Nucleus accumbens (tissue), 56 donors: ENCODE measurements around the gene MYEOV.

Experiments used
- DNase-seq, 56 donors: peaks; one replicate each; lab custom pipeline; 2025; lab: John Stamatoyannopoulos, UW

Gene MYEOV

GRCh38 chr11:69265210-69265609 lies 28.7 kb upstream of the MYEOV start:
- no peak for DNase-seq

GRCh38 chr11:69265911-69266510 lies 27.9 kb upstream of the MYEOV start:
- no peak for DNase-seq

- DNase-seq, result no peak
Observed at GRCh38 chr11:69267395-69267805, 26.6 kb upstream of the MYEOV start.

- no peak for DNase-seq
Observed at GRCh38 chr11:69268911-69269310, 25.0 kb upstream of the MYEOV start.

- no peak for DNase-seq
Observed at GRCh38 chr11:69269388-69269787, 24.6 kb upstream of the MYEOV start.

- DNase-seq, result no peak
Observed at GRCh38 chr11:69269926-69270697, 23.8 kb upstream of the MYEOV start.

- no peak for DNase-seq
Observed at GRCh38 chr11:69270941-69271340, 23.0 kb upstream of the MYEOV start.

- no peak for DNase-seq
Observed at GRCh38 chr11:69272055-69272454, 21.9 kb upstream of the MYEOV start.

- DNase-seq, result no peak
Observed at GRCh38 chr11:69272831-69273485, 21.0 kb upstream of the MYEOV start.

GRCh38 chr11:69273571-69273970 lies 20.4 kb upstream of the MYEOV start:
- no peak for DNase-seq

GRCh38 chr11:69274531-69275016 lies 19.4 kb upstream of the MYEOV start:
- DNase-seq, result no peak

- DNase-seq, result no peak
Observed at GRCh38 chr11:69275178-69275577, 18.8 kb upstream of the MYEOV start.

- DNase-seq, result no peak
Observed at GRCh38 chr11:69276165-69276564, 17.8 kb upstream of the MYEOV start.

- no peak for DNase-seq
Observed at GRCh38 chr11:69277074-69277809, 16.7 kb upstream of the MYEOV start.

- no peak for DNase-seq
Observed at GRCh38 chr11:69278091-69278867, 15.7 kb upstream of the MYEOV start.

- no peak for DNase-seq
Observed at GRCh38 chr11:69280451-69280850, 13.5 kb upstream of the MYEOV start.

GRCh38 chr11:69280994-69281393 lies 13.0 kb upstream of the MYEOV start:
- no peak for DNase-seq

GRCh38 chr11:69283446-69283845 lies 10.5 kb upstream of the MYEOV start:
- no peak for DNase-seq

- DNase-seq, result no peak
Observed at GRCh38 chr11:69284081-69284511, 9.9 kb upstream of the MYEOV start.

- DNase-seq, result no peak
Observed at GRCh38 chr11:69285091-69285490, 8.9 kb upstream of the MYEOV start.
